ENCODE measurements around the gene MT2A.
A peak's percentile ranks its signal among the peaks of the same experiment; 100 is the strongest.
"Not testable (repeated sequence)": the region's sequence is repeated elsewhere in the genome, so short reads cannot be mapped to it uniquely, and the experiment has no call there.

Gene MT2A

GRCh38 chr16:56608043-56608875 lies at the start of gene MT2A:
MT2A (plus strand) TSS chr16:56608584; CDS start chr16:56608656, 72 bp downstream.
- H3K27me3 Mint-ChIP-seq (ENCODE audit: low read depth): no peaks in the 10 kb centered on the region
- H3K9me3 Mint-ChIP-seq: no peaks in the 10 kb centered on the region
- peak within 1 kb of the TSS; percentile 94 for H3K4me3 Mint-ChIP-seq
- peaks cover 49% of the 10 kb centered on the region for H3K4me1 Mint-ChIP-seq (ENCODE audit: low read depth)
- peak within 1 kb of the TSS; percentile 94 for H3K27ac Mint-ChIP-seq
- DNase-seq (ENCODE audit: low spot score): peak; percentile 96
- H3K36me3 Mint-ChIP-seq (ENCODE audit: low read depth): peaks cover 3% of the 10 kb centered on the region

- no peak for DNase-seq (ENCODE audit: low spot score)
- no peak overlapping the region for H3K4me3 Mint-ChIP-seq
- H3K36me3 Mint-ChIP-seq (ENCODE audit: low read depth): no peaks in the 10 kb centered on the region
- H3K27ac Mint-ChIP-seq: no peak overlapping the region
- no peaks in the 10 kb centered on the region for H3K4me1 Mint-ChIP-seq (ENCODE audit: low read depth)
- peaks cover 28% of the 10 kb centered on the region for H3K27me3 Mint-ChIP-seq (ENCODE audit: low read depth)
- H3K9me3 Mint-ChIP-seq: no peaks in the 10 kb centered on the region
These were observed 49.3 kb upstream of the MT2A start for GRCh38 chr16:56559109-56559508.

GRCh38 chr16:56560447-56560846 lies 47.9 kb upstream of the MT2A start:
- Mint-ChIP-seq H3K27ac (no peak overlapping the region), H3K4me1 (ENCODE audit: low read depth) (no peaks in the 10 kb centered on the region), H3K36me3 (ENCODE audit: low read depth) (no peaks in the 10 kb centered on the region), H3K9me3 (no peaks in the 10 kb centered on the region), H3K4me3 (no peak overlapping the region), H3K27me3 (ENCODE audit: low read depth) (peaks cover 28% of the 10 kb centered on the region)
- no peak for DNase-seq (ENCODE audit: low spot score)

- Mint-ChIP-seq H3K36me3 (ENCODE audit: low read depth) (no peaks in the 10 kb centered on the region), H3K4me3 (no peak overlapping the region), H3K27ac (no peak overlapping the region), H3K27me3 (ENCODE audit: low read depth) (peaks cover 23% of the 10 kb centered on the region), H3K9me3 (no peaks in the 10 kb centered on the region), H3K4me1 (ENCODE audit: low read depth) (no peaks in the 10 kb centered on the region)
- no peak for DNase-seq (ENCODE audit: low spot score)
These were observed 47.3 kb upstream of the MT2A start for GRCh38 chr16:56561126-56561525.

GRCh38 chr16:56564793-56565477 lies 43.4 kb upstream of the MT2A start, which contains the start of gene MT4:
MT4 (plus strand) TSS chr16:56565073; CDS start chr16:56565129, 56 bp downstream.
- Mint-ChIP-seq H3K27me3 (ENCODE audit: low read depth) (peaks cover 22% of the 10 kb centered on the region), H3K27ac (no peak within 1 kb of the TSS), H3K4me3 (no peak within 1 kb of the TSS), H3K9me3 (no peaks in the 10 kb centered on the region), H3K4me1 (ENCODE audit: low read depth) (peaks cover 2% of the 10 kb centered on the region), H3K36me3 (ENCODE audit: low read depth) (no peaks in the 10 kb centered on the region)
- no peak for DNase-seq (ENCODE audit: low spot score)

GRCh38 chr16:56569971-56570370 lies 38.4 kb upstream of the MT2A start:
- Mint-ChIP-seq H3K27me3 (ENCODE audit: low read depth) (peaks cover 22% of the 10 kb centered on the region), H3K9me3 (peaks cover 6% of the 10 kb centered on the region), H3K4me3 (no peak overlapping the region), H3K36me3 (ENCODE audit: low read depth) (no peaks in the 10 kb centered on the region), H3K4me1 (ENCODE audit: low read depth) (peaks cover 2% of the 10 kb centered on the region), H3K27ac (no peak overlapping the region)
- DNase-seq (ENCODE audit: low spot score): no peak

GRCh38 chr16:56571525-56571924 lies 36.9 kb upstream of the MT2A start:
- H3K27ac Mint-ChIP-seq: no peak overlapping the region

GRCh38 chr16:56574625-56575024 lies 33.8 kb upstream of the MT2A start:
- peaks cover 10% of the 10 kb centered on the region for H3K9me3 Mint-ChIP-seq
- no peak overlapping the region for H3K27ac Mint-ChIP-seq
- no peak overlapping the region for H3K4me3 Mint-ChIP-seq
- H3K36me3 Mint-ChIP-seq (ENCODE audit: low read depth): no peaks in the 10 kb centered on the region
- no peak for DNase-seq (ENCODE audit: low spot score)
- H3K4me1 Mint-ChIP-seq (ENCODE audit: low read depth): peaks cover 6% of the 10 kb centered on the region
- H3K27me3 Mint-ChIP-seq (ENCODE audit: low read depth): peaks cover 11% of the 10 kb centered on the region

More at GRCh38 chr16:56571525-56571924, 36.9 kb upstream of the MT2A start:
- Mint-ChIP-seq H3K4me1 (ENCODE audit: low read depth) (peaks cover under 1% of the 10 kb centered on the region), H3K36me3 (ENCODE audit: low read depth) (no peaks in the 10 kb centered on the region), H3K9me3 (peaks cover 10% of the 10 kb centered on the region), H3K4me3 (no peak overlapping the region), H3K27me3 (ENCODE audit: low read depth) (peaks cover 22% of the 10 kb centered on the region)
- DNase-seq (ENCODE audit: low spot score): no peak

- DNase-seq (ENCODE audit: low spot score): peak; percentile 80
- H3K27ac Mint-ChIP-seq: no peak overlapping the region
- no peak overlapping the region for H3K4me3 Mint-ChIP-seq
- peaks cover 6% of the 10 kb centered on the region for H3K4me1 Mint-ChIP-seq (ENCODE audit: low read depth)
- peaks cover 11% of the 10 kb centered on the region for H3K27me3 Mint-ChIP-seq (ENCODE audit: low read depth)
- H3K36me3 Mint-ChIP-seq (ENCODE audit: low read depth): no peaks in the 10 kb centered on the region
- peaks cover 10% of the 10 kb centered on the region for H3K9me3 Mint-ChIP-seq
These were observed 31.6 kb upstream of the MT2A start for GRCh38 chr16:56576585-56577299.

- Mint-ChIP-seq H3K4me3 (no peak overlapping the region), H3K27me3 (ENCODE audit: low read depth) (peaks cover 12% of the 10 kb centered on the region), H3K9me3 (peaks cover 10% of the 10 kb centered on the region), H3K27ac (no peak overlapping the region), H3K4me1 (ENCODE audit: low read depth) (peaks cover 6% of the 10 kb centered on the region), H3K36me3 (ENCODE audit: low read depth) (no peaks in the 10 kb centered on the region)
- no peak for DNase-seq (ENCODE audit: low spot score)
These were observed 31.1 kb upstream of the MT2A start for GRCh38 chr16:56577300-56577625.

GRCh38 chr16:56580391-56581048 lies 27.9 kb upstream of the MT2A start:
- Mint-ChIP-seq H3K4me1 (ENCODE audit: low read depth) (peaks cover 6% of the 10 kb centered on the region), H3K27ac (no peak overlapping the region), H3K27me3 (ENCODE audit: low read depth) (peaks cover 17% of the 10 kb centered on the region), H3K36me3 (ENCODE audit: low read depth) (no peaks in the 10 kb centered on the region), H3K4me3 (no peak overlapping the region), H3K9me3 (no peaks in the 10 kb centered on the region)
- DNase-seq (ENCODE audit: low spot score): no peak

- peaks cover 26% of the 10 kb centered on the region for H3K27me3 Mint-ChIP-seq (ENCODE audit: low read depth)
- H3K4me1 Mint-ChIP-seq (ENCODE audit: low read depth): not testable (repeated sequence)
These were observed 25.5 kb upstream of the MT2A start for GRCh38 chr16:56582911-56583310.

GRCh38 chr16:56583351-56584168 lies 24.8 kb upstream of the MT2A start:
- Mint-ChIP-seq H3K4me3 (no peak overlapping the region), H3K4me1 (ENCODE audit: low read depth) (no peaks in the 10 kb centered on the region), H3K27me3 (ENCODE audit: low read depth) (peaks cover 31% of the 10 kb centered on the region), H3K36me3 (ENCODE audit: low read depth) (no peaks in the 10 kb centered on the region), H3K27ac (no peak overlapping the region), H3K9me3 (no peaks in the 10 kb centered on the region)
- DNase-seq (ENCODE audit: low spot score): no peak

More at GRCh38 chr16:56582911-56583310, 25.5 kb upstream of the MT2A start:
- H3K9me3 Mint-ChIP-seq; H3K36me3 Mint-ChIP-seq (ENCODE audit: low read depth); H3K27ac Mint-ChIP-seq; DNase-seq (ENCODE audit: low spot score); H3K4me3 Mint-ChIP-seq: not testable (repeated sequence)
